Measurements from ENCODE around the gene RPL39.

Gene RPL39

GRCh38 chrX:119763836-119764387 lies 27.5 kb downstream of the RPL39 start:
- Histone ChIP-seq H3K27me3 (ENCODE audit: control insufficient read depth, insufficient read depth, low read length, poor library complexity, severe bottlenecking) (peaks cover 16% of the 10 kb centered on the region), H3K4me3 (ENCODE audit: insufficient read depth, low read depth, low read length) (no peak overlapping the region), H3K4me1 (ENCODE audit: control insufficient read depth, insufficient read depth, low read length) (no peaks in the 10 kb centered on the region), H3K27ac (ENCODE audit: insufficient read depth, low read depth, low read length, poor library complexity, severe bottlenecking) (no peak overlapping the region), H3K36me3 (ENCODE audit: control insufficient read depth, insufficient read depth, low read length) (no peaks in the 10 kb centered on the region), H3K9me3 (ENCODE audit: control insufficient read depth, low read length) (no peaks in the 10 kb centered on the region)
- 90 to 92% methylated on average over 6 of the region's 6 CpGs for WGBS, 2 experiments

GRCh38 chrX:119763181-119763580 lies 28.2 kb downstream of the RPL39 start:
- H3K27me3 ChIP-seq (ENCODE audit: control insufficient read depth, insufficient read depth, low read length, poor library complexity, severe bottlenecking) = peaks cover 24% of the 10 kb centered on the region
- no peaks in the 10 kb centered on the region for H3K36me3 ChIP-seq (ENCODE audit: control insufficient read depth, insufficient read depth, low read length)
- no peak overlapping the region for H3K27ac ChIP-seq (ENCODE audit: insufficient read depth, low read depth, low read length, poor library complexity, severe bottlenecking)
- no peaks in the 10 kb centered on the region for H3K4me1 ChIP-seq (ENCODE audit: control insufficient read depth, insufficient read depth, low read length)
- H3K4me3 ChIP-seq (ENCODE audit: insufficient read depth, low read depth, low read length) = no peak overlapping the region
- 50 to 55% methylated on average over 7 of the region's 7 CpGs for WGBS, 2 experiments
- no peaks in the 10 kb centered on the region for H3K9me3 ChIP-seq (ENCODE audit: control insufficient read depth, low read length)

GRCh38 chrX:119762718-119763117 lies 28.7 kb downstream of the RPL39 start:
- H3K27me3 ChIP-seq (ENCODE audit: control insufficient read depth, insufficient read depth, low read length, poor library complexity, severe bottlenecking) = peaks cover 28% of the 10 kb centered on the region
- H3K27ac ChIP-seq (ENCODE audit: insufficient read depth, low read depth, low read length, poor library complexity, severe bottlenecking) = no peak overlapping the region

DNA sequence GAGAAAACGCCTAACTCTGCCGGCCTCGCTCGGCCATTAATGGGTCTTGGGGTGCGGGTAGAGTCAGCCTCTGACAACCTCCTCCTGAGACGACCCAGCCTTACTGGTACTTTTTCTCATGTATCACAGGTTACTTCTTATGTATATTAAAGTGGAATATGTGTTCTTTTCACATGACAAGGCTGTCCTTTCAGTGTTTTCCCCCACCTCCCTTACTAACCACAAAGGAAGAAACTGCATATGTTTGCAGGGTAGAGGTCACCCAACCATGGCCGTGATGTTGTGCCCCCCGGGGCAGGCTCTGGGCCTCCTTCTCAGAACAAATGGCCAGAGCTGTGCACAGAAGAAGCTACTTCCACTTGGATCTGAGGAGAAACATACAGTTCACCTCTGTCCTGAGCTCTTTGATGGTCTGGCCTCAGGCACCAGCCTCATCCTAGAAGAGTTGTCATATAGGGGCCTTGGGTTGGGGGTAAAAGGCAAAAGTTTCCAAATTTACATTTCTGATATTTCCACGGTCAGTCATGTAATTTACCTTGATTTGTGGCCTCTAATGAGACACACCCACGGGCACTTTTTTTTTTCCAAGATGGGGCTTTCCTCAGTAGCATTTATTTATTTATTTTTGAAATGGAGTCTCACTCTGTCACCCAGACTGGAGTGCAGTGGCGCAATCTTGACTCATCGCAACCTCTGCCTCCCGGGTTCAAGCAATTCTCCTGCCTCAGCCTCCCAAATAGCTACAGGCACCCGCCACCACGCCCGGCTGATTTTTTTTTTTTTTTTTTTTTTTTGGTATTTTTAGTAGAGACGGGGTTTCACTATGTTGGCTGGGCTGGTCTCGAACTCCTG lies 31.2 kb downstream of the RPL39 start:
- Histone ChIP-seq H3K27ac (ENCODE audit: insufficient read depth, low read depth, low read length, poor library complexity, severe bottlenecking) (no peak overlapping the region), H3K27me3 (ENCODE audit: control insufficient read depth, insufficient read depth, low read length, poor library complexity, severe bottlenecking) (peaks cover 42% of the 10 kb centered on the region), H3K9me3 (ENCODE audit: control insufficient read depth, low read length) (no peaks in the 10 kb centered on the region), H3K4me3 (ENCODE audit: insufficient read depth, low read depth, low read length) (no peak overlapping the region), H3K4me1 (ENCODE audit: control insufficient read depth, insufficient read depth, low read length) (no peaks in the 10 kb centered on the region), H3K36me3 (ENCODE audit: control insufficient read depth, insufficient read depth, low read length) (no peaks in the 10 kb centered on the region)
- WGBS, 2 experiments = 76 to 85% methylated on average over 11 to 14 of the region's 18 CpGs

More at GRCh38 chrX:119762718-119763117, 28.7 kb downstream of the RPL39 start:
- WGBS, 2 experiments = 50 to 86% methylated on average over 1 to 3 of the region's 3 CpGs
- H3K9me3 ChIP-seq (ENCODE audit: control insufficient read depth, low read length) = no peaks in the 10 kb centered on the region
- no peak overlapping the region for H3K4me3 ChIP-seq (ENCODE audit: insufficient read depth, low read depth, low read length)
- no peaks in the 10 kb centered on the region for H3K36me3 ChIP-seq (ENCODE audit: control insufficient read depth, insufficient read depth, low read length)
- H3K4me1 ChIP-seq (ENCODE audit: control insufficient read depth, insufficient read depth, low read length) = no peaks in the 10 kb centered on the region

DNA sequence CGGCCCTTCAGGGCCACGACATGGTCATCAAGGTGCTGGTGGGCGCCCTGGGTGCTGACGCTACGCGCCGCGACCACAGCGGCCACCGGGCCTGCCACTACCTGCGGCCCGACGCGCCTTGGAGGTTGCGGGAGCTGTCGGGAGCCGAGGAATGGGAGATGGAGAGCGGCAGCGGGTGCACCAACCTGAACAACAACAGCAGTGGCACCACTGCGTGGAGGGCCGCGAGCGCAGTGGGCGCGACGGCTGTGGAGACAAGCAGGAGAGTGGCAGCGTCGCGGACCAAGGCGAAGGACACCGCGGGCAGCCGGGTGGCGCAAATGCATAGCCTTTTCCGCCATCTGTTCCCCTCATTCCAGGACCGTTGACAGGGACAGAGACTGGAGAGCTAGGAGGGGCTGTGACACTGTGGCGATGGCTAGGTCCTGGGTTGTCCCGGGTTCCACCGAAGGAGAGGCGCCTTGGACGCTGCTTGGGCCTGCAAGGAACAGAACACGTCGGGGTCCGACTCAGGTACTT lies 32.1 kb downstream of the RPL39 start:
- Histone ChIP-seq H3K27ac (ENCODE audit: insufficient read depth, low read depth, low read length, poor library complexity, severe bottlenecking) (no peak overlapping the region), H3K27me3 (ENCODE audit: control insufficient read depth, insufficient read depth, low read length, poor library complexity, severe bottlenecking) (peaks cover 42% of the 10 kb centered on the region), H3K4me1 (ENCODE audit: control insufficient read depth, insufficient read depth, low read length) (no peaks in the 10 kb centered on the region), H3K9me3 (ENCODE audit: control insufficient read depth, low read length) (no peaks in the 10 kb centered on the region), H3K4me3 (ENCODE audit: insufficient read depth, low read depth, low read length) (peak overlapping the region; percentile 34), H3K36me3 (ENCODE audit: control insufficient read depth, insufficient read depth, low read length) (no peaks in the 10 kb centered on the region)
- WGBS, 2 experiments = 14 to 17% methylated on average over 43 to 44 of the region's 44 CpGs

DNA sequence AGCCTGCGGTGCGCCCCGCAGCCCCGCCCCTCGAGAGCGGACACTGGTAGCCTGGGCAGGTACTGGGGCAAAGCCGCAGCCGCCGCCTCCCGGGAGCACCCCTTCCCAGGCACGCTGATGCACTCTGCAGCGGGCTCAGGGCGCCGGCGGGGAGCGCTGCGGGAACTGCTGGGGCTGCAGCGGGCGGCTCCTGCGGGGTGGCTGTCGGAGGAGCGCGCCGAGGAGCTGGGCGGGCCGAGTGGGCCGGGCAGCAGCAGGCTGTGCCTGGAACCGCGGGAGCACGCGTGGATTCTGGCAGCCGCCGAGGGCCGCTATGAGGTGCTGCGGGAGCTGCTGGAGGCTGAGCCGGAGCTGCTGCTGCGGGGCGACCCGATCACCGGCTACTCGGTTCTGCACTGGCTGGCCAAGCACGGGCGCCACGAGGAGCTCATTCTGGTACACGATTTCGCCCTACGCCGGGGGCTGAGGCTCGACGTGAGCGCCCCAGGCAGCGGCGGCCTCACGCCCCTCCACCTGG lies 32.6 kb downstream of the RPL39 start:
- WGBS, 2 experiments = 1 to 2% methylated on average over 54 of the region's 54 CpGs
- Histone ChIP-seq H3K4me1 (ENCODE audit: control insufficient read depth, insufficient read depth, low read length) (no peaks in the 10 kb centered on the region), H3K9me3 (ENCODE audit: control insufficient read depth, low read length) (no peaks in the 10 kb centered on the region), H3K36me3 (ENCODE audit: control insufficient read depth, insufficient read depth, low read length) (no peaks in the 10 kb centered on the region), H3K27me3 (ENCODE audit: control insufficient read depth, insufficient read depth, low read length, poor library complexity, severe bottlenecking) (peaks cover 42% of the 10 kb centered on the region), H3K4me3 (ENCODE audit: insufficient read depth, low read depth, low read length) (peak overlapping the region; percentile 34), H3K27ac (ENCODE audit: insufficient read depth, low read depth, low read length, poor library complexity, severe bottlenecking) (no peak overlapping the region)

- WGBS, 2 experiments = 0% methylated on average over 58 to 59 of the region's 59 CpGs
- Histone ChIP-seq H3K4me3 (ENCODE audit: insufficient read depth, low read depth, low read length) (peak within 1 kb of the TSS; percentile 34), H3K9me3 (ENCODE audit: control insufficient read depth, low read length) (no peaks in the 10 kb centered on the region), H3K27ac (ENCODE audit: insufficient read depth, low read depth, low read length, poor library complexity, severe bottlenecking) (no peak within 1 kb of the TSS), H3K4me1 (ENCODE audit: control insufficient read depth, insufficient read depth, low read length) (no peaks in the 10 kb centered on the region), H3K27me3 (ENCODE audit: control insufficient read depth, insufficient read depth, low read length, poor library complexity, severe bottlenecking) (peaks cover 42% of the 10 kb centered on the region), H3K36me3 (ENCODE audit: control insufficient read depth, insufficient read depth, low read length) (no peaks in the 10 kb centered on the region)
Observed at GRCh38 chrX:119757979-119758730, 33.3 kb downstream of the RPL39 start, which contains the start of gene SOWAHD. Gene SOWAHD, plus strand, starts transcription at chrX:119758588. Its CDS starts 80 bp downstream, at chrX:119758668.

DNA sequence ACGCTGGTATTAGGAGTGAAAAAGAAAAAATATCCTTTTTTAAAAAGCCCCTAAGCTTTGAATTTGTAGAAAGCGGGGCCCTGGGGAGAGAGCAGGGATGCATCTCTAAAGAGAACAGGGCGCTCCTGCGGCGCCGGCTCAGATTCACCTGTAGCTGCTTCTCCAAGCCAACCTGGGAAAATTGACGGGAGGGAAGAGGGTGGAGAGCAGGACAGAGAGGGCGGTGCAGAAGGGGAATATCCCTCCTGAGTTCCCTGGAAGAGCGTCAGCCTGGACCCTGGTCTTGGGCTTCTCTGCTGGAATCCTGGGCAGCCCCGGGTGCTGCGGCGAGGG lies 33.8 kb downstream of the RPL39 start:
- H3K4me3 ChIP-seq (ENCODE audit: insufficient read depth, low read depth, low read length) = peak overlapping the region; percentile 34
- H3K27me3 ChIP-seq (ENCODE audit: control insufficient read depth, insufficient read depth, low read length, poor library complexity, severe bottlenecking) = peaks cover 42% of the 10 kb centered on the region
- no peaks in the 10 kb centered on the region for H3K9me3 ChIP-seq (ENCODE audit: control insufficient read depth, low read length)
- WGBS, 2 experiments = 3 to 5% methylated on average over 11 to 12 of the region's 12 CpGs
- no peaks in the 10 kb centered on the region for H3K4me1 ChIP-seq (ENCODE audit: control insufficient read depth, insufficient read depth, low read length)
- H3K36me3 ChIP-seq (ENCODE audit: control insufficient read depth, insufficient read depth, low read length) = no peaks in the 10 kb centered on the region
- no peak overlapping the region for H3K27ac ChIP-seq (ENCODE audit: insufficient read depth, low read depth, low read length, poor library complexity, severe bottlenecking)

GRCh38 chrX:119756926-119757635 lies 34.3 kb downstream of the RPL39 start:
- Histone ChIP-seq H3K4me3 (ENCODE audit: insufficient read depth, low read depth, low read length) (no peak overlapping the region), H3K9me3 (ENCODE audit: control insufficient read depth, low read length) (no peaks in the 10 kb centered on the region), H3K36me3 (ENCODE audit: control insufficient read depth, insufficient read depth, low read length) (no peaks in the 10 kb centered on the region), H3K4me1 (ENCODE audit: control insufficient read depth, insufficient read depth, low read length) (no peaks in the 10 kb centered on the region), H3K27ac (ENCODE audit: insufficient read depth, low read depth, low read length, poor library complexity, severe bottlenecking) (no peak overlapping the region), H3K27me3 (ENCODE audit: control insufficient read depth, insufficient read depth, low read length, poor library complexity, severe bottlenecking) (peaks cover 42% of the 10 kb centered on the region)
- WGBS, 2 experiments = 47 to 63% methylated on average over 8 to 10 of the region's 10 CpGs

Data from ectodermal cell (in vitro differentiated cells).